Esophagus (tissue), 2 donors: ENCODE measurements around the gene UBXN11. TPM values are rescaled to one million over a fixed set of nuclear protein-coding genes. Genes with fewer than 3 reads are reported as not detected.

Experiments
- H3K27ac ChIP-seq, 2 donors: one replicate each; pipeline ENCODE4 v1.5.1; 2013; ENCODE audit warnings: low read depth in 2 of 2, mild to moderate bottlenecking in 2 of 2, inconsistent platforms in 1 of 2, low read length in 1 of 2, moderate library complexity in 1 of 2
- H3K27me3 ChIP-seq, 2 donors: one replicate each; pipeline ENCODE4 v1.6.1; 2013; ENCODE audit warnings: low read length in 2 of 2, control low read depth in 1 of 2, mild to moderate bottlenecking in 1 of 2; ENCODE audit not compliant: insufficient read depth in 2 of 2, control insufficient read depth in 1 of 2
- H3K36me3 ChIP-seq, 2 donors: one replicate each; pipeline ENCODE4 v1.6.1; 2013; ENCODE audit warnings: low read length in 1 of 2; ENCODE audit not compliant: control insufficient read depth in 2 of 2, insufficient read depth in 2 of 2
- H3K4me1 ChIP-seq, 2 donors: one replicate each; pipeline ENCODE4 v1.6.1; 2013; ENCODE audit warnings: low read length in 1 of 2; ENCODE audit not compliant: control insufficient read depth in 2 of 2, insufficient read depth in 2 of 2
- H3K4me3 ChIP-seq, 2 donors: one replicate each; pipeline ENCODE4 v1.5.1; 2013; ENCODE audit warnings: low read length in 2 of 2, mild to moderate bottlenecking in 2 of 2, low read depth in 1 of 2, moderate library complexity in 1 of 2
- H3K9me3 ChIP-seq, 2 donors: one replicate each; pipeline ENCODE4 v1.6.1; 2013; ENCODE audit warnings: mild to moderate bottlenecking in 2 of 2, low read depth in 1 of 2, low read length in 1 of 2, moderate library complexity in 1 of 2; ENCODE audit not compliant: control insufficient read depth in 2 of 2, insufficient read depth in 1 of 2
- WGBS, 2 donors: extraction: QIAGEN DNeasy Blood & Tissue Kit; methylation state at CpG; one replicate each; pipeline ENCODE4 v1.1.7; 2013; 5-methylcytosine and 5-hydroxymethylcytosine counted together
- polyA plus RNA-seq, 2 donors: library from polyadenylated mRNA; stranded (reverse); fragments of 200-250 nt; gene quantifications; one replicate each; pipeline ENCODE4 v1.2.3, GENCODE V29; 2013
- donor health status: healthy with polysubstance abuse.
- donor health status: Bipolar disorder and iron deficiency.

The UBXN11 gene
- polyA plus RNA-seq, 2 donors: 10.1 to 16.0 TPM

DNA sequence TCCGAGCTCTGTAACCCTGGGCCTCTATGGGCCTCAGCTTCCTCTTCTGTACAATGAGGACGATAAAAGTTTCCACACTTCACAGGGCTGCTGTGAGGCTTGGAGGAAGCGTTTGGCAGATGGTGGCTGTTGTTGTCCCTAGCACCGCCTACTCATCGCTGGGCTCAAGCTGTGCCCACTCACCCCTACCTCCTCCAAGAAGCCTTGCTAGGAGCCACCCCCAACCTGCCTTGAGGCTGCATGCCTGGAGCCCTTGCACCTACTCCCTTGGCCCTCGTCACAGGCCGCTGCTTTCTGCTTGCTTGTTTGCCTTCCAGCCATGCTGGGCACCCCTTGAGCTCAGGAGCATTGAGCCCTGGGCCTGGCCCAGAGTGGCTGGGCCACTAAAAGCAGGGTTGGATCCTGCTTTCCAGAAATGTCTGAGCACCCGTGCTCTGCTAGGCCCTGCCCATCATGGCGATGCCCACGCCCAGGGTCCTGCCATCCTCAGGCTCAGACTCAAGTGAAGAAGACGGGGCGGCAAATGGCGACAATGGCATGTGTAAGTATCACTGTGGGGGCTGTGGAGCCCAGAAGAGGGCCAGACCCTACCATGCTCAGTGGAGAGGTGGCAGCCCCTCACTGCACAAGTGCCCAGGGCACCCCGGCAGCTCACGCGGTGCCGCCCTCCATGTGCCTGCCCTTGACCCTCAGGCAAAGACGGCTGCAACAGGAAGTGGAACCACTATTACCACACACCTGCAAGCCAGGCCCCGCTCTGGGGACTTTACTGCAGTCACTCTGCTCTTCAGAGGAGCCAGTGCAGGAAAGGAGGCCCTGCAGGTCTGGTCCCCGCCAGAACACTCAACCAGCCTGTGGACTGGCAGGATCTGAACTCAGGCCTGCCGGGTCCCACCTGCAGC, 17.0 kb downstream of the UBXN11 start:
- Histone ChIP-seq H3K36me3 (no peaks in the 10 kb centered on the region), H3K4me3 (no peak overlapping the region), H3K27me3 (no peaks in the 10 kb centered on the region), H3K9me3 (no peaks in the 10 kb centered on the region), H3K27ac (peak overlapping the region; percentile 35 to 53), H3K4me1 (peaks cover 0 to 14% of the 10 kb centered on the region in 2 donors)
- WGBS, 2 donors: 75 to 80% methylated on average over 21 of the region's 21 CpGs

DNA sequence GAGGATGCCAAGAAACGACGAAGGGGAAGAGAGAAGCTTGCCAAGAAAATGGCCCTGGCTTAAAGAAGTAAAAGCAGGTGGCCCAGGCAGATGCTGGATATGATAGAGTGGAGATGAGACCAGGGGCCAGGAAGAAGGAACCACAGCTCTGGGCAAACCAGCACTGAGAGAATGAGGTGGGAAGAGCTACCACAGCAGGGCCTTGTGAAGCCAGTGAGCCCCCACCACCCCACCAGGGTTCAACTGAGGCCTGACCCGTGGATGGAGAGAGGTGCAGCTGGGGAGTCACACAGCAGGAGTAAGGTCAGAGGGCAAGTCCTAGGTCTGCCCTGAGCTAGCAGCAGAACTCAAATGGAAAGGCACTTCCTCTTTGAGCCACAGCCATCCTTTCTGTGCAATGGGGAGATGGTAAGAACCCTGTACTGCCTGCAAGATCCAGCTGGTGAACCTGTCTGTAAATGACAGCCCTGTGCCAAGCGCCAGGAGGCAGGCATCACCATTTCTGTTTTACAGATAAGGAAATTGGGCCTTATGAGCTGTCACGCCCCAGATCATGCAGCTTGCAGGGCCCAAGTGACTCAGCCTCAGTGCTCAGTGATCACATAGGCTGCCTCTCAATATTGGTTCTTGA, 18.0 kb downstream of the UBXN11 start:
- Histone ChIP-seq H3K9me3 (no peaks in the 10 kb centered on the region), H3K27ac (peak overlapping the region; percentile 53 to 76), H3K36me3 (no peaks in the 10 kb centered on the region), H3K4me1 (peaks cover 3 to 19% of the 10 kb centered on the region in 2 donors), H3K4me3 (no peak overlapping the region), H3K27me3 (no peaks in the 10 kb centered on the region)
- 41 to 47% methylated on average over 5 of the region's 5 CpGs for WGBS, 2 donors

DNA sequence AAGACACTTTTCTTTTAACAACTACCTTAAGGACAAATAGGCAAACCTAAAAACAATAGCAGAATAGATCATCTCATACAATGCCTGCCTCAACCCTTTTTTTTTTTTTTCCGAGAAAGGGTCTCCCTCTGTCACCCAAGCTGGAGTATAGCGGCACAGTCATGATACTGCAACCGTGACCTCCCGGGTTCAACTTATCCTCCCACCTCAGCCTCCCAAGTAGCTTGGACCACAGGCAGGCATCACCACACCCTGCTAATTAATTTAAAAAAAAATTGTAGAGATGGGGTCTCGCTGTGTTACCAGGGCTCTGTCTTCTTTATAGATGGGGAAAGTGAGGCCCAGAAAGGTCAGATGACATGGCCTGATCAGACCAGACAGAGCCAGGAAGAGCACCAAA, 18.6 kb downstream of the UBXN11 start:
- no peaks in the 10 kb centered on the region for H3K9me3 ChIP-seq
- peak overlapping the region; percentile 53 to 76 for H3K27ac ChIP-seq
- WGBS, 2 donors: 83 to 85% methylated on average over 5 of the region's 5 CpGs
- H3K4me3 ChIP-seq: no peak overlapping the region
- peaks cover 3 to 20% of the 10 kb centered on the region in 2 donors for H3K4me1 ChIP-seq
- H3K27me3 ChIP-seq: no peaks in the 10 kb centered on the region
- H3K36me3 ChIP-seq: peaks cover 0 to under 1% of the 10 kb centered on the region in 2 donors

DNA sequence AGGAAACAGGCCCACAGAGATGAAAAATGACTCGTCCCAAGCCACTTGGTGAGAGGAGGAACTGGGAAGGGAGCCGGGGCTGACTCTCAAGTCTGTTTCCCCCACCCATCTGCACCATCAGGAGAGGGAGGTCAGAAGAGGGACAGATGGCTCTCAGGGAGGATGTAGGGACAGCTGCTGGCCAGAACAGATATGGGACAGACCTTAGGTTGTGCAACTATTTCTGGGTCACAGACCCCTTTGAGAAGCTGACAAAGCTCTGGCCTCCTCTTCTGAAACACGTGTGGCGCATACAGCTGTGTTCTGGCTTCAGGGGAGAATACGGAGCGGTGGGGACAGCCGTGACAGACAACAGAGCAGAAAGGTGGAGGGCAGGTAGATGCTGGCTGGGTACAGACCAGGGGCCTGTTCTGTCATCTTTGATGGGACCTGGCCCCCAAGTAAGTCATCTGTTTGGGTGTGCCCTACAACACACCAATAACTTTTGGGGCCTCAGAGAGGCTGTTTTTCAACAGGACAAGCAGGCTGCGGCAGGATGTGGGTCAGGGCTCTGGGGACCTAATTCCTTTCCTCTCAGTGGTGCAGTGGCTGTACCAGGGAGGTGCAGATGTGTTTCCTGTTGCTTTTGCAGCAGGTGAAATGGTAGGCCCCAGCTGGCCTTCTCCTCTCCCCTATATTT, 19.3 kb downstream of the UBXN11 start:
- Histone ChIP-seq H3K4me1 (peaks cover 3 to 22% of the 10 kb centered on the region in 2 donors), H3K9me3 (no peaks in the 10 kb centered on the region), H3K27ac (peak overlapping the region; percentile 55 to 61), H3K4me3 (no peak overlapping the region), H3K36me3 (peaks cover 0 to 6% of the 10 kb centered on the region in 2 donors), H3K27me3 (no peaks in the 10 kb centered on the region)
- 58 to 67% methylated on average over 8 of the region's 8 CpGs for WGBS, 2 donors

DNA sequence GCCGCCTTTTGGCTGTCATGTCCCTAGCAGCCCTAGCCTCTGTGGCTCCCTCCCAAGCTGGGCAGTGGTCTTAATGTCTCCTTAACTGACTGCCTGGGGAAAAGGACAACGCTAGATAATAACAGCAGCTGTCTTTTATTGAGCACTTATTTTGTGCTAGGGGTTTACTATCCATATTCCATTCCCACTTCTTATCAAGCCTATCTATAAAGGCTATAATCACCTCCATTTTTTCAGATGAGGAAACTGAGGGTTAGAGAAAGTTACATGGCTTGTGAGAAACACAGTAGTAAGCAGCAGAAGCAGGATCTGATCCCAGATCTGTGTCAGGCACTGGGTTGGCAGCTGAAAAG, 20.4 kb downstream of the UBXN11 start:
- Histone ChIP-seq H3K27ac (no peak overlapping the region), H3K9me3 (no peaks in the 10 kb centered on the region), H3K36me3 (peaks cover 0 to 14% of the 10 kb centered on the region in 2 donors), H3K4me1 (peaks cover 3 to 32% of the 10 kb centered on the region in 2 donors), H3K4me3 (no peak overlapping the region), H3K27me3 (no peaks in the 10 kb centered on the region)
- 83 to 84% methylated on average over 2 of the region's 2 CpGs for WGBS, 2 donors

DNA sequence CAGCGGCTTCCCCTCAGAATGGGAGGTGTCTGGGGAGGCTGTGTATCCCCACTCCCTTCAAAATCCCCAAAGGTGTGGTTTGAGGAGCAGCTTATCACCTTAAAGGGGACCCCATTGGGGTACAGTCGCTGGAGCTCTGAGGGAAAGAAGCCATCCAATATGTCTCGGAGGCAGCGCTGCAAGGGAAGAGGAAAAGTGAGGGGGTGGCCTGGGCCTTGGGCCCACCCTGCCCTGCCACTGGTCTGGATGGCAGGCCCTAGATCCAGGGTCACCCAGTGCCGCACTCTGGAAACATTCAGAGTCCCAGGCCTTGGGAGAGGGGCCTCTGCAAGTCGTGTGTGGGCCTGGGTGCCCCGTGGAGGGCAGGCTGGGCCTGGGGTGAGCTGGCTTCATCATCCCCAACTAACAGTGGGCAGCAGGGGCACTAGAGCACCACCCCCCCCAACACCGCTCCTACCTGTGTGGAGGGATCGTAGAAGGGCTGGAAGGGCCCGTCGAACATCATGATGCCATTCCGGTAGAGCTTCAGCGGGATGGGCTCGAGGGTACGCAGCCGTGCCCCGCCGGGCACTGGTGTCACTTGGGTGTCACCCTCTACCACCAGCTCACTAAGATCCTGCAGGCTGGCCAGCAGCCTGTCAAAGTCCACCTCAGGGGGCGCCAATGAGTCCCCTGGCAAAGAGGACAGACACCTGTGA, 20.9 kb downstream of the UBXN11 start:
- Histone ChIP-seq H3K4me1 (peaks cover 3 to 36% of the 10 kb centered on the region in 2 donors), H3K36me3 (peaks cover 0 to 17% of the 10 kb centered on the region in 2 donors), H3K4me3 (no peak overlapping the region), H3K27ac (peak overlapping the region; percentile 20 to 77), H3K9me3 (no peaks in the 10 kb centered on the region), H3K27me3 (no peaks in the 10 kb centered on the region)
- 83 to 86% methylated on average over 18 to 19 of the region's 19 CpGs for WGBS, 2 donors

DNA sequence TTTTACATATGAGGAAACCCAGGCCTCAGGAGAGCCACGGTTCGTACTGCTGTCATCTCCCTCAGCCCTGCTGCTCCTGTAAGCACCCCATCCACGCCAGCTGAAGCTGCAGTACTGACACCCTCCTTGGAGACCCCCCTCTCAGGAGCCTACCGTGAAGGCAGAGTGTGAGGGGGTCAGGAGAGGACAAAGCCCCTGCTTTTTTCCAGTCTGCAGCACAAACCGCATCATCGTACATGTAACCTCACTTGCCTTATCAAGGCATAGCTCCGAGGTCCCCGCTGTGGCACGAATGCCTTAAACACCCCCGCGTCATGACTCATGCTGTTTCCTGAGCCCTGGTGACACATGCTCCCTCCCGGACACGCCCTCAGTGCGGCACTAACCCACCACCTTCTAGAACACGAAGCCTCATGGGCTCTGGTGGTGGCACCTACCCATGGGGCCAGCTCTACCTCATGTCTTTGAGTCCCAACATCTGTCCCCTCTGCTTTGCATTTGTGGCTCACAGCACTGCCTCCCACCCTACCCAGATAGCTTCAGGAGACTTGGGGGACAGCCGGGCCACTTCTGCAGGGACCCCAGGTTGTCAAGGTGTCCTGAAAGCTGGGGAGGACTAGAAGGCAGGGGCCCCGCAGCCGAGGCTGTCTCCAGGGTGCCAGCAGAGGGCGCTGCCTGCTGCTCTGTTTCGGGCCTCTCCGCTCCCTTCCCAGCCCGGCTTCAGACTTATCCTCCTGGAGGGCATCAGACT, 21.7 kb downstream of the UBXN11 start:
- Histone ChIP-seq H3K4me3 (no peak overlapping the region), H3K4me1 (peaks cover 3 to 36% of the 10 kb centered on the region in 2 donors), H3K36me3 (peaks cover 0 to 17% of the 10 kb centered on the region in 2 donors), H3K9me3 (no peaks in the 10 kb centered on the region), H3K27ac (peak overlapping the region; percentile 25 to 77), H3K27me3 (no peaks in the 10 kb centered on the region)
- WGBS, 2 donors: 29 to 31% methylated on average over 22 of the region's 22 CpGs

DNA sequence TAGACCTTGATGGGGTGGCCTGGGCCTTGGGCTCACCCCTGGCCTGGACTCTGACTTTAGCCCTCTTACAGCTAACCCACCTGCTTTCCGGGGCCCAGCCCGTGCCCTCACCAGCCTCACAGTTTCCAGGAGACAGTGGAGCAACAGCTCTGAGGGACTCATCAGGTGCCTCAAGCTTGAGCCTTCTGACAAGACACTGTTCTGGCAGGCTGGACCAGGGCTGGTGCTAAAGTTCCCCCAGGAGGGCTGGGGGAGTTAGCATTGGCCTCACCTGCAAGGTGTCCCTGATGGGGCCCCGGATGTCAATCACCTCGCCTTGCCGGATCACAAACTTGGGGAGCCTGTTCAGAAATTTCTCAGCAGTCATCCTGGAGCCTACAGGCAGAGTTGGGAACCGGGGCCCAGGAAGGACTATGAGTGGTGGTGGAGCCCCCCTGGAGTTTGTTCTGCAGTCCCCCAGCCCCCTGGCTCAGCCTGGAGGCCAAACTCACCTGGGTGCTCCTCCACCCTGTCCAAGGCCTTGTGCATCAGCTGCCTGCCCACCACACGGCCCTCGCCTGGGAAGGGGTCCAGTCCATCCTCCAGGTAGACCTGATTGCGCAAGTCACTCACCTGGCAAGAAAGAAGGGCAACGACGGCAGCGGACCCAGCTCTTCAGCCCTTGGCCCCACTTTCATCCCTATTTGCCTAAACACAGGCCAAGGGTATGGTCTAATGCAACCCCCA, 22.4 kb downstream of the UBXN11 start:
- Histone ChIP-seq H3K4me3 (no peak overlapping the region), H3K27ac (peak overlapping the region; percentile 25 to 77)
- 73 to 76% methylated on average over 12 of the region's 12 CpGs for WGBS, 2 donors

More for the DNA sequence above, 22.4 kb downstream of the UBXN11 start:
- no peaks in the 10 kb centered on the region for H3K27me3 ChIP-seq
- H3K9me3 ChIP-seq: no peaks in the 10 kb centered on the region
- peaks cover 3 to 36% of the 10 kb centered on the region in 2 donors for H3K4me1 ChIP-seq
- H3K36me3 ChIP-seq: peaks cover 0 to 17% of the 10 kb centered on the region in 2 donors
